ENCODE data around the gene TTC3. TPM values are rescaled to one million over a fixed set of nuclear protein-coding genes. Genes with fewer than 3 reads are reported as not detected.

TTC3 gene
- total RNA-seq, 1 donor from 2014 or later: 235 TPM

DNA sequence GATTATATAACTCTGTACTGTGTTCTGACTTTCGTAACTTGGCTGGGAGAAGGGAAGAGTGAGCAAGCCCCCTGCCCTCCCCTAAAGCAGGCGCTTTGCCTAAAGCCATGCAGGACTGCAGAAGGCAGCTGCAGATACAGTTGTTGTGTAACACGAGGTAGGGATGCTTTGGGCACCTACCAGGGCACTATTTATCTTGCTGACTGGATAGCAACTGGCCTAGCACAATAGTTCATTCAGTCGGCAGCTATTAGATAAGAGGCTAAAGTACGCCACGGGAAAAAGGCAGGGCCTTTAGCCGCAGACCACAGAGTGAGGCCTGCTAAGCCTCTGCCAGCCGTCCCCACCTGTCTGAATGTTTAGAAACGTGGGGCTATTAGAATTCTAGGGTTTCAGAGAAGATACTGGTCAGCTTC, 80.9 kb downstream of the TTC3 start:
- TF ChIP-seq CTCF (IDR thresholded peaks at IDR 0.05; ENCODE audit: partially characterized antibody, unreplicated experiment): no peak
- no peak for DNase-seq
- Mint-ChIP-seq H3K4me3 (ENCODE audit: unreplicated experiment) (no peak overlapping the region), H3K9me3 (ENCODE audit: unreplicated experiment) (no peaks in the 10 kb centered on the region), H3K27ac (ENCODE audit: unreplicated experiment) (no peak overlapping the region), H3K27me3 (ENCODE audit: unreplicated experiment) (no peaks in the 10 kb centered on the region), H3K4me1 (ENCODE audit: low read depth, unreplicated experiment) (peaks cover 3% of the 10 kb centered on the region), H3K36me3 (ENCODE audit: unreplicated experiment) (peaks cover 3% of the 10 kb centered on the region)

GRCh38 chr21:37155186-37155585, 82.1 kb downstream of the TTC3 start:
- Mint-ChIP-seq H3K27me3 (ENCODE audit: unreplicated experiment) (no peaks in the 10 kb centered on the region), H3K4me1 (ENCODE audit: low read depth, unreplicated experiment) (peaks cover 3% of the 10 kb centered on the region), H3K36me3 (ENCODE audit: unreplicated experiment) (peaks cover 6% of the 10 kb centered on the region), H3K27ac (ENCODE audit: unreplicated experiment) (no peak overlapping the region), H3K4me3 (ENCODE audit: unreplicated experiment) (no peak overlapping the region), H3K9me3 (ENCODE audit: unreplicated experiment) (no peaks in the 10 kb centered on the region)
- TF ChIP-seq CTCF (IDR thresholded peaks at IDR 0.05; ENCODE audit: partially characterized antibody, unreplicated experiment): no peak
- DNase-seq: no peak

- no peaks in the 10 kb centered on the region for H3K9me3 Mint-ChIP-seq (ENCODE audit: unreplicated experiment)
- DNase-seq: no peak
- H3K36me3 Mint-ChIP-seq (ENCODE audit: unreplicated experiment): peaks cover 6% of the 10 kb centered on the region
- peaks cover 3% of the 10 kb centered on the region for H3K4me1 Mint-ChIP-seq (ENCODE audit: low read depth, unreplicated experiment)
- H3K27me3 Mint-ChIP-seq (ENCODE audit: unreplicated experiment): no peaks in the 10 kb centered on the region
- no peak overlapping the region for H3K4me3 Mint-ChIP-seq (ENCODE audit: unreplicated experiment)
- H3K27ac Mint-ChIP-seq (ENCODE audit: unreplicated experiment): peak overlapping the region; percentile 10
- no peak for TF ChIP-seq CTCF (IDR thresholded peaks at IDR 0.05; ENCODE audit: partially characterized antibody, unreplicated experiment)
Measured at GRCh38 chr21:37157938-37158337, 84.9 kb downstream of the TTC3 start.

DNA sequence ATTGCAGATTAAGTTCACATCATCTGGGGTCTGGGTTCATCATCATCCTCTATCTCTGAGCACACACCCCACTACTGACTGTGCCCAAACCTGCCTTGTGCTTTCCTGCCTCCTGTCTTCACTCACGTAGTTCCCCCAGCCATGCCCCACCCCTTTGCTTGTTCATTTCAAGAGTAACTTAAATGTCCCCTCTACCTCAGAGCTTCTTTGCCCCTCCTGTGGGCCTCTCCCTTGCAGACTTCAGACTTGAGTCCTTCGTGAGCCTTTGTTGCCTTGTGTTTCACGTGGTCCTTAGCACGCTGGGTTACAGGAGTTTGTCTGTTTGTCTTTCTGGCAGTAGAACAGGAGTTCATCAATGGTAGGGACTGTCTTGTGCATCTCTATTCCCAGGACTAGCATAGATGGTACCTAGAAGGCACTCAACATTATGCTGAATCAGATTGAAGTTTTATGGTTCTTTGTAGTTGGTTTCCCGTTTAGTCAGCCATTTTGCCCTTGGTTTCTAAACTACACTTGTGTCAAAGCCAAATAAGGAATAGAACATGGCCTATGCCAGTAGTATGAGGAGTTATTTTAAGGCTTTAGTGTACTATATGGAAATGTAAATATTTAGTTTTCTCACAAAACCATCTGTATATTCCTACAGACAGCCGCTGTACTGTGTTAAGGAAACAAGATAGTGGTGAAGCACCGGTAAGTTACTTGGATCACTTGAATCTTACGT, 86.2 kb downstream of the TTC3 start:
- H3K27ac Mint-ChIP-seq (ENCODE audit: unreplicated experiment): no peak overlapping the region
- DNase-seq: no peak
- H3K4me1 Mint-ChIP-seq (ENCODE audit: low read depth, unreplicated experiment): peaks cover 3% of the 10 kb centered on the region
- no peaks in the 10 kb centered on the region for H3K9me3 Mint-ChIP-seq (ENCODE audit: unreplicated experiment)
- no peak overlapping the region for H3K4me3 Mint-ChIP-seq (ENCODE audit: unreplicated experiment)
- peaks cover 6% of the 10 kb centered on the region for H3K36me3 Mint-ChIP-seq (ENCODE audit: unreplicated experiment)
- no peaks in the 10 kb centered on the region for H3K27me3 Mint-ChIP-seq (ENCODE audit: unreplicated experiment)
- TF ChIP-seq CTCF (IDR thresholded peaks at IDR 0.05; ENCODE audit: partially characterized antibody, unreplicated experiment): no peak

DNA sequence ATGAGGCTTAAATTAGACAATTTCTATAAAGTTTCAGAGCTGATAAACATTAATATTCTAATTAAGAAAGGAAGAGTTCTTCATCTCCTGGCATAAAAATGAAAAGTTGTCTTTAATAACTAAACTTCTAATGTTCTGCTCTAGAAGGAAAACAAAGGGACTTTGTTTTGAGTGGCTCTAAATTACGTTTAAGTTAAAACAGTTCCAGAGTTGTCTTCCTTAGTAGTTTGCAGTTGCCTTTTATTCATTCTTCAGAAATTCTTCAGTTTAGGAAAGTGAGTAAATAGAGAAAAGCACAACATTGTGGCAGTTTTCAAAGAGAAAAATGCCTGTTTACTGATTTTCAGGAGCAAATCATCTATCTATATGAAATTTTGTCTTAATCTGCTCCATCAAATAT, 86.9 kb downstream of the TTC3 start:
- no peak for DNase-seq
- no peaks in the 10 kb centered on the region for H3K27me3 Mint-ChIP-seq (ENCODE audit: unreplicated experiment)
- no peak for TF ChIP-seq CTCF (IDR thresholded peaks at IDR 0.05; ENCODE audit: partially characterized antibody, unreplicated experiment)
- H3K4me1 Mint-ChIP-seq (ENCODE audit: low read depth, unreplicated experiment): peaks cover 7% of the 10 kb centered on the region
- H3K9me3 Mint-ChIP-seq (ENCODE audit: unreplicated experiment): no peaks in the 10 kb centered on the region
- no peak overlapping the region for H3K4me3 Mint-ChIP-seq (ENCODE audit: unreplicated experiment)
- H3K27ac Mint-ChIP-seq (ENCODE audit: unreplicated experiment): no peak overlapping the region
- peaks cover 6% of the 10 kb centered on the region for H3K36me3 Mint-ChIP-seq (ENCODE audit: unreplicated experiment)

Measured in glutamatergic neuron (in vitro differentiated cells).